ENCODE data around the gene TFF2. TPM values are rescaled to one million over a fixed set of nuclear protein-coding genes. Genes with fewer than 3 reads are reported as not detected.

The TFF2 gene
- total and polyA plus RNA-seq, 10 donors: 0.14 TPM; not detected in 9

- intact Hi-C loops (cut with DNase I; ENCODE audit: low total_unique reads): no loop called here
- no peak for DNase-seq
- H3K27me3 ChIP-seq (replicated peaks in 1 of 7): peaks cover 0 to 5% (median 0%) of the 10 kb centered on the region in 7 donors
- no peak overlapping the region for H3K27ac ChIP-seq
- H3K9me3 ChIP-seq: no peaks in the 10 kb centered on the region
- H3K4me3 ChIP-seq: no peak overlapping the region
- WGBS, 5 donors: 39 to 63% (median 45%) methylated on average over 8 of the region's 8 CpGs
- H3K4me1 ChIP-seq: peaks cover 0 to 28% (median 11%) of the 10 kb centered on the region in 6 donors
- H3K36me3 ChIP-seq: no peaks in the 10 kb centered on the region
- TF ChIP-seq POLR2A (IDR thresholded peaks at IDR 0.05) (no peak), POLR2AphosphoS5 (IDR thresholded peaks at IDR 0.05) (no peak), CTCF (IDR thresholded peaks at IDR 0.05 in 8 of 11, conservative IDR thresholded peaks at IDR 0.05 in 3 of 11) (no peak)
Measured at GRCh38 chr21:42393443-42393950, 42.7 kb upstream of the TFF2 start.

- peaks cover 0 to 30% (median 11%) of the 10 kb centered on the region in 6 donors for H3K4me1 ChIP-seq
- H3K4me3 ChIP-seq: no peak overlapping the region
- peak; percentile 61 for DNase-seq
- H3K27me3 ChIP-seq (replicated peaks in 1 of 7): peaks cover 0 to 5% (median 0%) of the 10 kb centered on the region in 7 donors
- H3K27ac ChIP-seq: peak overlapping the region in 1 of 8 donors; percentile 9
- TF ChIP-seq CTCF (IDR thresholded peaks at IDR 0.05 in 8 of 11, conservative IDR thresholded peaks at IDR 0.05 in 3 of 11): no peak
- no peak for TF ChIP-seq POLR2AphosphoS5 (IDR thresholded peaks at IDR 0.05)
- TF ChIP-seq POLR2A (IDR thresholded peaks at IDR 0.05): no peak
- H3K36me3 ChIP-seq: no peaks in the 10 kb centered on the region
- WGBS, 5 donors: 54 to 73% (median 69%) methylated on average over 17 of the region's 17 CpGs
- intact Hi-C loops (cut with DNase I; ENCODE audit: low total_unique reads): no loop called here
- no peaks in the 10 kb centered on the region for H3K9me3 ChIP-seq
Measured at GRCh38 chr21:42392731-42393442, 42.1 kb upstream of the TFF2 start.

DNA sequence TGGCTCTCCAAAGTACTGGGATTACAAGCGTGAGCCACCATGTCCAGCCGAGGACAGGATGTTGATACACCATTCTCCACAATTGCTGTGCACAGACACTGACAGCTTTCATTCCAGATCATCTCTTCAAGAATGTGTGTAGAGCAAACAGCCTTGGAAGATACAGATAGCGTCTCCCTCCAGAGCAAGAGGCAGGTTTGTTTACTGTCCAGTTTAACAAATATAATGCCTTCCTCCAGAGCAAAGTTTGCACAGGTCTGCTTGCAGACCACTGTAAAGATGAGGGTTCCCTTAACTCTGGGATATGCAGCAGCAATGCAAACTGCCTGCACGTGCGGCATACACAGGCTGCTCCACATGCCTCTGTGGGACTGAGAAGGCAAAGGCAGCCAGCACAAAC, 40.5 kb upstream of the TFF2 start:
- 91 to 95% (median 91%) methylated on average over 5 of the region's 5 CpGs for WGBS, 5 donors
- H3K27me3 ChIP-seq (replicated peaks in 1 of 7): peaks cover 0 to 5% (median 0%) of the 10 kb centered on the region in 7 donors
- no peaks in the 10 kb centered on the region for H3K36me3 ChIP-seq
- H3K4me3 ChIP-seq: no peak overlapping the region
- no peak overlapping the region for H3K27ac ChIP-seq
- no peak for DNase-seq
- H3K4me1 ChIP-seq: peaks cover 0 to 42% (median 11%) of the 10 kb centered on the region in 6 donors
- no peak for TF ChIP-seq POLR2A (IDR thresholded peaks at IDR 0.05)
- no peaks in the 10 kb centered on the region for H3K9me3 ChIP-seq
- intact Hi-C loops (cut with DNase I; ENCODE audit: low total_unique reads): no loop called here

DNA sequence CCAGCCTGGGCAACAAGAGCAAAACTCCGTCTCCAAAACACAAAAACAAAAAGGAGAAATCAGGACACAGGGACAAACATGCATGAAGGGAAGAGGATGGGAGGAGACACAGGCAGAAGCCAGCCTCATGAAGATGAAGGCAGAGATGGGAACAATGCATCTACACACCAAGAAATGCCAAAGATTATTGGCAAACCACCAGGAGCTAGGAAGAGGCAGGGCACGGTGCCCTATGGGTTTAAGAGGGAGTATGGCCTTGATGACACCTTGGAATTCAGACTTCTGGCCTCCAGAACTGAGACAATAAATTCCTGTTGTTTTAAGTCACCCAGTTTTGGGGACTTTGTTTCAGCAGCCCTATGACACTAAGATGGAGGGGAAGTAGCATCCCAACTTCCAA, 39.9 kb upstream of the TFF2 start:
- DNase-seq: no peak
- 69 to 92% (median 79%) methylated on average over 2 of the region's 2 CpGs for WGBS, 5 donors
- no peaks in the 10 kb centered on the region for H3K9me3 ChIP-seq
- H3K36me3 ChIP-seq: no peaks in the 10 kb centered on the region
- H3K27ac ChIP-seq: no peak overlapping the region
- H3K27me3 ChIP-seq (replicated peaks in 1 of 7): peaks cover 0 to 5% (median 0%) of the 10 kb centered on the region in 7 donors
- TF ChIP-seq POLR2A (IDR thresholded peaks at IDR 0.05): no peak
- TF ChIP-seq POLR2AphosphoS5 (IDR thresholded peaks at IDR 0.05): no peak
- TF ChIP-seq CTCF (IDR thresholded peaks at IDR 0.05 in 8 of 11, conservative IDR thresholded peaks at IDR 0.05 in 3 of 11): no peak
- H3K4me3 ChIP-seq: no peak overlapping the region
- peaks cover 0 to 45% (median 11%) of the 10 kb centered on the region in 6 donors for H3K4me1 ChIP-seq
- intact Hi-C loops (cut with DNase I; ENCODE audit: low total_unique reads): no loop called here

Measured in spleen (tissue), 11 donors.